ENCODE measurements around the gene ARHGEF12.
"Not testable (repeated sequence)": the region's sequence is repeated elsewhere in the genome, so short reads cannot be mapped to it uniquely, and the experiment has no call there.

The ARHGEF12 gene

GRCh38 chr11:120499859-120500258 lies 163.6 kb downstream of the ARHGEF12 start:
- H3K4me3 ChIP-seq (ENCODE audit: insufficient read depth, low read depth, low read length, poor library complexity, severe bottlenecking): no peak overlapping the region
- H3K9me3 ChIP-seq (ENCODE audit: control insufficient read depth, low read length): no peaks in the 10 kb centered on the region
- no peak overlapping the region for H3K27ac ChIP-seq (ENCODE audit: insufficient read depth, low read length, poor library complexity, severe bottlenecking)
- H3K36me3 ChIP-seq (ENCODE audit: control insufficient read depth, insufficient read depth, low read length): no peaks in the 10 kb centered on the region
- no peaks in the 10 kb centered on the region for H3K4me1 ChIP-seq (ENCODE audit: control insufficient read depth, insufficient read depth, low read length, poor library complexity, severe bottlenecking)
- peaks cover 6% of the 10 kb centered on the region for H3K27me3 ChIP-seq (replicated peaks; ENCODE audit: control insufficient read depth, insufficient read depth, low read length, poor library complexity, severe bottlenecking)
- DNase-seq: no peak

- no peak for DNase-seq
- H3K4me3 ChIP-seq (ENCODE audit: insufficient read depth, low read depth, low read length, poor library complexity, severe bottlenecking): no peak overlapping the region
These were observed 164.3 kb downstream of the ARHGEF12 start for GRCh38 chr11:120500414-120501071.

GRCh38 chr11:120501440-120501839 lies 165.2 kb downstream of the ARHGEF12 start:
- Histone ChIP-seq H3K27me3 (replicated peaks; ENCODE audit: control insufficient read depth, insufficient read depth, low read length, poor library complexity, severe bottlenecking) (peaks cover 13% of the 10 kb centered on the region), H3K27ac (ENCODE audit: insufficient read depth, low read length, poor library complexity, severe bottlenecking) (no peak overlapping the region), H3K4me3 (ENCODE audit: insufficient read depth, low read depth, low read length, poor library complexity, severe bottlenecking) (no peak overlapping the region), H3K4me1 (ENCODE audit: control insufficient read depth, insufficient read depth, low read length, poor library complexity, severe bottlenecking) (no peaks in the 10 kb centered on the region), H3K36me3 (ENCODE audit: control insufficient read depth, insufficient read depth, low read length) (no peaks in the 10 kb centered on the region), H3K9me3 (ENCODE audit: control insufficient read depth, low read length) (no peaks in the 10 kb centered on the region)
- DNase-seq: no peak

More at GRCh38 chr11:120500414-120501071, 164.3 kb downstream of the ARHGEF12 start:
- H3K36me3 ChIP-seq (ENCODE audit: control insufficient read depth, insufficient read depth, low read length): no peaks in the 10 kb centered on the region
- H3K27me3 ChIP-seq (replicated peaks; ENCODE audit: control insufficient read depth, insufficient read depth, low read length, poor library complexity, severe bottlenecking): peaks cover 6% of the 10 kb centered on the region
- no peak overlapping the region for H3K27ac ChIP-seq (ENCODE audit: insufficient read depth, low read length, poor library complexity, severe bottlenecking)
- H3K4me1 ChIP-seq (ENCODE audit: control insufficient read depth, insufficient read depth, low read length, poor library complexity, severe bottlenecking): no peaks in the 10 kb centered on the region
- H3K9me3 ChIP-seq (ENCODE audit: control insufficient read depth, low read length): no peaks in the 10 kb centered on the region

GRCh38 chr11:120501976-120502755 lies 166.0 kb downstream of the ARHGEF12 start:
- no peaks in the 10 kb centered on the region for H3K36me3 ChIP-seq (ENCODE audit: control insufficient read depth, insufficient read depth, low read length)
- no peak overlapping the region for H3K4me3 ChIP-seq (ENCODE audit: insufficient read depth, low read depth, low read length, poor library complexity, severe bottlenecking)
- H3K4me1 ChIP-seq (ENCODE audit: control insufficient read depth, insufficient read depth, low read length, poor library complexity, severe bottlenecking): no peaks in the 10 kb centered on the region
- H3K9me3 ChIP-seq (ENCODE audit: control insufficient read depth, low read length): no peaks in the 10 kb centered on the region
- no peak for DNase-seq
- no peak overlapping the region for H3K27ac ChIP-seq (ENCODE audit: insufficient read depth, low read length, poor library complexity, severe bottlenecking)
- peaks cover 14% of the 10 kb centered on the region for H3K27me3 ChIP-seq (replicated peaks; ENCODE audit: control insufficient read depth, insufficient read depth, low read length, poor library complexity, severe bottlenecking)

- H3K4me3 ChIP-seq (ENCODE audit: insufficient read depth, low read depth, low read length, poor library complexity, severe bottlenecking); H3K27ac ChIP-seq (ENCODE audit: insufficient read depth, low read length, poor library complexity, severe bottlenecking); H3K4me1 ChIP-seq (ENCODE audit: control insufficient read depth, insufficient read depth, low read length, poor library complexity, severe bottlenecking); H3K36me3 ChIP-seq (ENCODE audit: control insufficient read depth, insufficient read depth, low read length); DNase-seq; H3K9me3 ChIP-seq (ENCODE audit: control insufficient read depth, low read length): not testable (repeated sequence)
- H3K27me3 ChIP-seq (replicated peaks; ENCODE audit: control insufficient read depth, insufficient read depth, low read length, poor library complexity, severe bottlenecking): peaks cover 14% of the 10 kb centered on the region
These were observed 167.3 kb downstream of the ARHGEF12 start for GRCh38 chr11:120503529-120503928.

- Histone ChIP-seq H3K4me3 (ENCODE audit: insufficient read depth, low read depth, low read length, poor library complexity, severe bottlenecking) (no peak overlapping the region), H3K27me3 (replicated peaks; ENCODE audit: control insufficient read depth, insufficient read depth, low read length, poor library complexity, severe bottlenecking) (peaks cover 14% of the 10 kb centered on the region), H3K27ac (ENCODE audit: insufficient read depth, low read length, poor library complexity, severe bottlenecking) (no peak overlapping the region), H3K36me3 (ENCODE audit: control insufficient read depth, insufficient read depth, low read length) (no peaks in the 10 kb centered on the region), H3K4me1 (ENCODE audit: control insufficient read depth, insufficient read depth, low read length, poor library complexity, severe bottlenecking) (no peaks in the 10 kb centered on the region), H3K9me3 (ENCODE audit: control insufficient read depth, low read length) (no peaks in the 10 kb centered on the region)
- DNase-seq: no peak
These were observed 169.7 kb downstream of the ARHGEF12 start for GRCh38 chr11:120505801-120506425.

GRCh38 chr11:120509346-120510053 lies 173.3 kb downstream of the ARHGEF12 start:
- Histone ChIP-seq H3K27ac (ENCODE audit: insufficient read depth, low read length, poor library complexity, severe bottlenecking) (no peak overlapping the region), H3K27me3 (replicated peaks; ENCODE audit: control insufficient read depth, insufficient read depth, low read length, poor library complexity, severe bottlenecking) (peaks cover 19% of the 10 kb centered on the region), H3K4me1 (ENCODE audit: control insufficient read depth, insufficient read depth, low read length, poor library complexity, severe bottlenecking) (peaks cover 3% of the 10 kb centered on the region), H3K9me3 (ENCODE audit: control insufficient read depth, low read length) (no peaks in the 10 kb centered on the region), H3K4me3 (ENCODE audit: insufficient read depth, low read depth, low read length, poor library complexity, severe bottlenecking) (no peak overlapping the region), H3K36me3 (ENCODE audit: control insufficient read depth, insufficient read depth, low read length) (no peaks in the 10 kb centered on the region)
- DNase-seq: no peak

GRCh38 chr11:120510406-120511115 lies 174.3 kb downstream of the ARHGEF12 start:
- H3K4me1 ChIP-seq (ENCODE audit: control insufficient read depth, insufficient read depth, low read length, poor library complexity, severe bottlenecking): peaks cover 3% of the 10 kb centered on the region
- no peak for DNase-seq
- H3K27me3 ChIP-seq (replicated peaks; ENCODE audit: control insufficient read depth, insufficient read depth, low read length, poor library complexity, severe bottlenecking): peaks cover 19% of the 10 kb centered on the region
- no peaks in the 10 kb centered on the region for H3K36me3 ChIP-seq (ENCODE audit: control insufficient read depth, insufficient read depth, low read length)
- no peaks in the 10 kb centered on the region for H3K9me3 ChIP-seq (ENCODE audit: control insufficient read depth, low read length)
- H3K27ac ChIP-seq (ENCODE audit: insufficient read depth, low read length, poor library complexity, severe bottlenecking): no peak overlapping the region
- H3K4me3 ChIP-seq (ENCODE audit: insufficient read depth, low read depth, low read length, poor library complexity, severe bottlenecking): no peak overlapping the region

GRCh38 chr11:120511116-120511819 lies 175.1 kb downstream of the ARHGEF12 start, which contains the start of gene GRIK4:
Gene GRIK4 (plus strand): TSS chr11:120511748. CDS start chr11:120660319, 148,571 bp downstream.
- no peak within 1 kb of the TSS for H3K27ac ChIP-seq (ENCODE audit: insufficient read depth, low read length, poor library complexity, severe bottlenecking)
- no peaks in the 10 kb centered on the region for H3K9me3 ChIP-seq (ENCODE audit: control insufficient read depth, low read length)
- no peaks in the 10 kb centered on the region for H3K36me3 ChIP-seq (ENCODE audit: control insufficient read depth, insufficient read depth, low read length)
- DNase-seq: peak; percentile 12 to 39 (median 17)
- peaks cover 3% of the 10 kb centered on the region for H3K4me1 ChIP-seq (ENCODE audit: control insufficient read depth, insufficient read depth, low read length, poor library complexity, severe bottlenecking)
- H3K27me3 ChIP-seq (replicated peaks; ENCODE audit: control insufficient read depth, insufficient read depth, low read length, poor library complexity, severe bottlenecking): peaks cover 14% of the 10 kb centered on the region
- no peak within 1 kb of the TSS for H3K4me3 ChIP-seq (ENCODE audit: insufficient read depth, low read depth, low read length, poor library complexity, severe bottlenecking)
